Gastrocnemius medialis (tissue), 4 donors: Measurements from ENCODE around the gene BOLA2B. TPM values are rescaled to one million over a fixed set of nuclear protein-coding genes. Genes with fewer than 3 reads are reported as not detected.

Experiments used
- ATAC-seq, 2 donors: fragments of 150-250 bp; one replicate each; pipeline ENCODE4 v1.9.1; 2016
- DNase-seq, 2 donors: peaks; one replicate each; pipeline ENCODE4 v3.0.0-alpha.2; 2019
- H3K27ac ChIP-seq, 4 donors: fragments of 200-600 bp; sonication (generic); 1 replicate in 1 of 4; 2 replicates in 3 of 4; pipeline ENCODE4 v1.5.1; 2016 to 2018; ENCODE audit warnings: mild to moderate bottlenecking in 2 of 4, moderate library complexity in 1 of 4
- H3K27me3 ChIP-seq, 3 donors: fragments of 200-600 bp; sonication (generic) in 2 of 3; 1 replicate in 1 of 3; 2 replicates in 2 of 3; pipeline versions ENCODE4 v1.5.1 to v1.6.0; 2016 to 2019; ENCODE audit warnings: mild to moderate bottlenecking in 1 of 3, moderate library complexity in 1 of 3
- H3K36me3 ChIP-seq, 2 donors: fragments of 200-600 bp; sonication (generic) in 1 of 2; one replicate each; pipeline ENCODE4 v1.5.1; 2017 to 2018
- H3K4me1 ChIP-seq, 2 donors: fragments of 200-600 bp; sonication (generic) in 1 of 2; one replicate each; pipeline ENCODE4 v1.5.1; 2016 to 2017; ENCODE audit warnings: mild to moderate bottlenecking in 2 of 2
- H3K4me3 ChIP-seq, 4 donors: fragments of 200-600 bp; sonication (generic) in 3 of 4; 1 replicate in 1 of 4; 2 replicates in 3 of 4; pipeline ENCODE4 v1.5.1; 2016 to 2019; ENCODE audit warnings: mild to moderate bottlenecking in 2 of 4
- H3K9me3 ChIP-seq, 3 donors: fragments of 200-600 bp; sonication (generic) in 2 of 3; 1 replicate in 1 of 3; 2 replicates in 2 of 3; pipeline ENCODE4 v1.5.1; 2016 to 2019
- CTCF ChIP-seq, 5 experiments: fragments of 450-650 bp in 3 of 5; fragments of 200-600 bp in 2 of 5; sonication (generic) in 2 of 5; IDR thresholded peaks in 4 of 5; conservative IDR thresholded peaks in 1 of 5; 1 replicate in 4 of 5; 2 replicates in 1 of 5; pipeline ENCODE4 v1.5.1; 2016 to 2019; ENCODE audit warnings: antibody characterized with exemption in 5 of 5, mild to moderate bottlenecking in 3 of 5, moderate library complexity in 3 of 5
- POLR2A ChIP-seq, 2 donors: fragments of 450-650 bp; IDR thresholded peaks; one replicate each; pipeline ENCODE4 v1.6.1; 2017; ENCODE audit warnings: antibody characterized with exemption in 2 of 2, mild to moderate bottlenecking in 2 of 2, moderate library complexity in 2 of 2
- in situ Hi-C, 4 donors: fragments of 200-750 bp; cut with MboI; loops; one replicate each; pipeline versions ENCODE4 v1.15.0 to v1.8.0; 2017; ENCODE audit warnings: low sequenced_read_pairs in 4 of 4
- intact Hi-C: fragments of 100-400 bp; cut with DNase I; formaldehyde crosslinking; loops from one replicate; pipeline ENCODE4 v1.15.1; 2023; ENCODE audit warnings: low total_unique reads
- total RNA-seq, 4 donors: library from RNA; depleted of rRNA; stranded (reverse); fragments of >200 nt; gene quantifications; one replicate each; pipeline versions ENCODE4 v1.1.0 to v1.2.3, GENCODE V29; 2016

The BOLA2B gene
- total RNA-seq, 4 donors from 2014 or later = 96.7 to 228 (median 140) TPM

GRCh38 chr16:30157214-30157613, 36.3 kb downstream of the BOLA2B start:
- in situ Hi-C loops (no loop called here), intact Hi-C loops (no loop called here)
- Histone ChIP-seq H3K4me3 (no peak overlapping the region), H3K27ac (no peak overlapping the region), H3K27me3 (no peaks in the 10 kb centered on the region), H3K9me3 (no peaks in the 10 kb centered on the region), H3K36me3 (no peaks in the 10 kb centered on the region), H3K4me1 (no peaks in the 10 kb centered on the region)
- DNase-seq = no peak
- TF ChIP-seq POLR2A (IDR thresholded peaks at IDR 0.05) = no peak
- no peak for TF ChIP-seq CTCF (IDR thresholded peaks at IDR 0.05 in 4 of 5, conservative IDR thresholded peaks at IDR 0.05 in 1 of 5)
- ATAC-seq = no peak

- no peaks in the 10 kb centered on the region for H3K9me3 ChIP-seq
- H3K4me3 ChIP-seq = no peak overlapping the region
- H3K27me3 ChIP-seq = no peaks in the 10 kb centered on the region
- no peaks in the 10 kb centered on the region for H3K36me3 ChIP-seq
- in situ Hi-C loops = no loop called here
- no peak for TF ChIP-seq POLR2A (IDR thresholded peaks at IDR 0.05)
- TF ChIP-seq CTCF (IDR thresholded peaks at IDR 0.05 in 4 of 5, conservative IDR thresholded peaks at IDR 0.05 in 1 of 5) = no peak
- H3K4me1 ChIP-seq = no peaks in the 10 kb centered on the region
- no peak overlapping the region for H3K27ac ChIP-seq
- DNase-seq (no peak), ATAC-seq (no peak)
- intact Hi-C loops = no loop called here
Observed at GRCh38 chr16:30155188-30155587, 38.3 kb downstream of the BOLA2B start.

GRCh38 chr16:30152517-30152916, 40.9 kb downstream of the BOLA2B start:
- ATAC-seq = no peak
- H3K4me1 ChIP-seq = no peaks in the 10 kb centered on the region
- TF ChIP-seq POLR2A (IDR thresholded peaks at IDR 0.05) = no peak
- no peak for TF ChIP-seq CTCF (IDR thresholded peaks at IDR 0.05 in 4 of 5, conservative IDR thresholded peaks at IDR 0.05 in 1 of 5)
- H3K36me3 ChIP-seq = no peaks in the 10 kb centered on the region
- peaks cover 0 to 4% (median 0%) of the 10 kb centered on the region in 3 donors for H3K27me3 ChIP-seq
- in situ Hi-C loops = no loop called here
- no peak overlapping the region for H3K27ac ChIP-seq
- no peak for DNase-seq
- intact Hi-C loops = no loop called here
- no peaks in the 10 kb centered on the region for H3K9me3 ChIP-seq
- no peak overlapping the region for H3K4me3 ChIP-seq

GRCh38 chr16:30151091-30151490, 42.4 kb downstream of the BOLA2B start:
- Histone ChIP-seq H3K27ac (no peak overlapping the region), H3K36me3 (no peaks in the 10 kb centered on the region), H3K27me3 (peaks cover 0 to 4% (median 0%) of the 10 kb centered on the region in 3 donors), H3K4me3 (no peak overlapping the region), H3K4me1 (no peaks in the 10 kb centered on the region), H3K9me3 (no peaks in the 10 kb centered on the region)
- ATAC-seq (no peak), DNase-seq (no peak)
- TF ChIP-seq POLR2A (IDR thresholded peaks at IDR 0.05) = no peak
- TF ChIP-seq CTCF (IDR thresholded peaks at IDR 0.05 in 4 of 5, conservative IDR thresholded peaks at IDR 0.05 in 1 of 5) = no peak
- in situ Hi-C loops = no loop called here
- intact Hi-C loops = no loop called here

GRCh38 chr16:30149250-30149930, 44.1 kb downstream of the BOLA2B start:
- DNase-seq (no peak), ATAC-seq (no peak)
- Histone ChIP-seq H3K27ac (no peak overlapping the region), H3K4me1 (no peaks in the 10 kb centered on the region), H3K9me3 (no peaks in the 10 kb centered on the region), H3K36me3 (no peaks in the 10 kb centered on the region), H3K27me3 (peaks cover 0 to 4% (median 0%) of the 10 kb centered on the region in 3 donors), H3K4me3 (no peak overlapping the region)
- intact Hi-C loops = no loop called here
- TF ChIP-seq POLR2A (IDR thresholded peaks at IDR 0.05) (no peak), CTCF (IDR thresholded peaks at IDR 0.05 in 4 of 5, conservative IDR thresholded peaks at IDR 0.05 in 1 of 5) (no peak)
- in situ Hi-C loops = no loop called here
